ENCODE data around the gene SLC43A3.

DNA sequence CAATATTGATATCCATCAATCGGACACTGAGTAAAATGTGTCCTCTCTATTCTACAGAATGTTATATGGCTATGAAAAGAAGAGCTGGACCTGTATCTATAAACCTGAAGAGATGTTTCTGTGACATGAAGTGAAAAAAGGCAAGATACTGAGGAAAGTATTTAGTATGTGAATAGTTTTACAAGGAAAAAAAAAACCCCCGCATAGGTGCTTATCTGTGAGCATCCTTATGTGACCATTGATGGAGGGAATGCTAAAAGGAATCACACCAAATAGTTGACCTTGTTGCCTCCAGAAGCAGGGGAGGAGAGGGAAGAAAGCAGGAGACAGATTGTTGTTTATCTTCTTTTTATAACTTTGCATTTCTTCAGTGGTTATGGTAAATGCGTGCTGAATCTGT lies 35.8 kb downstream of the SLC43A3 start:
- TF ChIP-seq CTCF (IDR thresholded peaks at IDR 0.05), result no peak
- no peak for TF ChIP-seq SIN3A (IDR thresholded peaks at IDR 0.05; ENCODE audit: borderline replicate concordance, insufficient read depth, low read depth, low read length)
- no peak for TF ChIP-seq POLR2AphosphoS5 (IDR thresholded peaks at IDR 0.05; ENCODE audit: low read depth, low read length)
- TF ChIP-seq REST (IDR thresholded peaks at IDR 0.05; ENCODE audit: insufficient read depth in 1 of 2, low read depth in 2 of 2, low read length in 1 of 2), result no peak

Measured in Panc1 (cell line).